MM.1S (cell line): ENCODE data around the gene LYRM4.
A peak's percentile ranks its signal among the peaks of the same experiment; 100 is the strongest.

Experiments used
- DNase-seq: peaks from one replicate; pipeline ENCODE4 v3.0.0-alpha.2; 2015
- H2AFZ ChIP-seq: fragments of 300-600 bp; sonication (generic); 2 replicates; pipeline ENCODE4 v1.6.0; 2016; ENCODE audit warnings: antibody characterized with exemption, low read length
- H3F3A ChIP-seq: fragments of 300-600 bp; sonication (generic); 2 replicates; pipeline ENCODE4 v1.6.1; 2016; ENCODE audit warnings: mild to moderate bottlenecking, antibody characterized with exemption, low read length, moderate library complexity, mixed read lengths; ENCODE audit not compliant: insufficient read depth
- H3K27ac ChIP-seq: fragments of 300-600 bp; sonication (generic); 2 replicates; pipeline ENCODE4 v1.5.1; 2016; ENCODE audit warnings: mild to moderate bottlenecking, low read length
- H3K27me3 ChIP-seq: fragments of 300-600 bp; sonication (generic); replicated peaks from 2 replicates; pipeline ENCODE4 v1.6.0; 2016; ENCODE audit warnings: low read length; ENCODE audit not compliant: insufficient read depth
- H3K36me3 ChIP-seq: fragments of 300-600 bp; sonication (generic); replicated peaks from 2 replicates; pipeline ENCODE4 v1.6.1; 2016; ENCODE audit warnings: mild to moderate bottlenecking, low read length, mixed read lengths; ENCODE audit not compliant: insufficient read depth
- H3K4me1 ChIP-seq: fragments of 300-600 bp; sonication (generic); 2 replicates; pipeline ENCODE4 v1.6.1; 2016; ENCODE audit warnings: low read length, mixed read lengths
- H3K4me2 ChIP-seq: fragments of 300-600 bp; sonication (generic); 2 replicates; pipeline ENCODE4 v1.6.0; 2016; ENCODE audit warnings: low read depth, low read length
- H3K4me3 ChIP-seq: fragments of 300-600 bp; sonication (generic); 2 replicates; pipeline ENCODE4 v1.5.1; 2016; ENCODE audit warnings: low read length, mixed read lengths
- H3K79me2 ChIP-seq: fragments of 300-600 bp; sonication (generic); 2 replicates; pipeline ENCODE4 v1.6.1; 2016; ENCODE audit warnings: mixed run types, low read length, mixed read lengths
- H3K9ac ChIP-seq: fragments of 300-600 bp; sonication (generic); 2 replicates; pipeline ENCODE4 v1.6.1; 2016; ENCODE audit warnings: low read length, mixed read lengths
- H3K9me2 ChIP-seq: fragments of 300-600 bp; sonication (generic); replicated peaks from 2 replicates; pipeline ENCODE4 v1.6.1; 2016; ENCODE audit warnings: mild to moderate bottlenecking, low read length, mixed read lengths; ENCODE audit not compliant: insufficient read depth
- H3K9me3 ChIP-seq: fragments of 300-600 bp; sonication (generic); replicated peaks from 2 replicates; pipeline ENCODE4 v1.6.1; 2016; ENCODE audit warnings: mild to moderate bottlenecking, low read length, mixed read lengths; ENCODE audit not compliant: insufficient read depth
- H4K20me1 ChIP-seq: fragments of 300-600 bp; sonication (generic); 2 replicates; pipeline ENCODE4 v1.6.1; 2016; ENCODE audit warnings: mild to moderate bottlenecking, low read length, moderate library complexity, mixed read lengths; ENCODE audit not compliant: insufficient read depth
- EZH2 ChIP-seq: fragments of 300-600 bp; sonication (generic); optimal IDR thresholded peaks from 2 replicates; pipeline ENCODE3; 2017; ENCODE audit warnings: low read depth, mild to moderate bottlenecking, antibody characterized with exemption, low read length, mixed read lengths
- EZH2phosphoT487 ChIP-seq: fragments of 300-600 bp; sonication (generic); IDR thresholded peaks from 2 replicates; pipeline ENCODE4 v1.6.1; 2018; ENCODE audit warnings: antibody characterized with exemption, low read length
- TF ChIP-seq, protein P1 (sequence below): fragments of 300-600 bp; sonication (generic); IDR thresholded peaks from 2 replicates; pipeline ENCODE4 v1.5.1; 2016; ENCODE audit warnings: antibody characterized with exemption, low read length, mixed read lengths

The LYRM4 gene

DNA sequence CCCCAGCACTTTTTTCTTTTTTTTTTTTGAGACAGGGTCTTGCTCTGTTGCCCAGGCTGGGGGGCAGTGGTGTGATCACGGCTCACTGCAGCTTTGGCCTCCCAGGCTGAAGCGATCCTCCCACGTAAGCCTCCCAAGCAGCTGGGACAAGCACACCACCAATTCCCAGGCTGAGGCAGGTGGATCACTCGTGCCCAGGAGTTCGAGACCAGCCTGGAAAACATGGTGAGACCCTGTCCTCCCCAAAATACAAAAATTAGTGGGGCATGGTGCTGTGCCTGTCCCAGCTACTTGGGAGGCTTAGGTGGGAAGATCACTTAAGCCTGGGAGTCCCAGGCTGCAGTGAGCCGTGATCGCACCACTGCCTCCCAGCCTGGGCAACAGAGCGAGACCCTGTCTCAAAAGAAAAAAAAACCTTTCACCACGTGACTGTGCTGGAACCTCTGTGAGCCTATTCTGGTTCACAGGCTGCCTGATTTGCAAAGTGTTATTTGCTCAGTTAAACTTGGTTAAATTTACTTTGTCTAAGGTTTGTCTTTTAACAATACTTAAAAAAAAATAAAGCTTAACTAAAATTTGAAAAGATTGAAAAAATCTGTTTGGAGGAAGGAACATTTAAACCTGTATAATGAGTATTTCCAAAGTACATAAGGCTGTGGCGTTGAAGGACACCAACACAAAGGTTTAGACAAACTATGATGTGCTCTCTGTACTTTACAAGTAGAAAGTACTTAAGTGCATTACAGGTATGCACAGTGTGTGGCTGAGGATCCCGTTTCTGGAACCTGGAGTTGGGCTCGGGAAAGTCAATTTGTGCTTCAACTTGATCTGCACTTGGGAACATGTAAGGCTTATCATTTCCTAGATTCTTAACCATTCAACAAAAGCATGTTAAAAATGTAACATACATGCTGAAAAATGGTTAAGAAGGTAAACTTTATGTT lies 120.7 kb downstream of the LYRM4 start:
- no peaks in the 10 kb centered on the region for H3K4me1 ChIP-seq

DNA sequence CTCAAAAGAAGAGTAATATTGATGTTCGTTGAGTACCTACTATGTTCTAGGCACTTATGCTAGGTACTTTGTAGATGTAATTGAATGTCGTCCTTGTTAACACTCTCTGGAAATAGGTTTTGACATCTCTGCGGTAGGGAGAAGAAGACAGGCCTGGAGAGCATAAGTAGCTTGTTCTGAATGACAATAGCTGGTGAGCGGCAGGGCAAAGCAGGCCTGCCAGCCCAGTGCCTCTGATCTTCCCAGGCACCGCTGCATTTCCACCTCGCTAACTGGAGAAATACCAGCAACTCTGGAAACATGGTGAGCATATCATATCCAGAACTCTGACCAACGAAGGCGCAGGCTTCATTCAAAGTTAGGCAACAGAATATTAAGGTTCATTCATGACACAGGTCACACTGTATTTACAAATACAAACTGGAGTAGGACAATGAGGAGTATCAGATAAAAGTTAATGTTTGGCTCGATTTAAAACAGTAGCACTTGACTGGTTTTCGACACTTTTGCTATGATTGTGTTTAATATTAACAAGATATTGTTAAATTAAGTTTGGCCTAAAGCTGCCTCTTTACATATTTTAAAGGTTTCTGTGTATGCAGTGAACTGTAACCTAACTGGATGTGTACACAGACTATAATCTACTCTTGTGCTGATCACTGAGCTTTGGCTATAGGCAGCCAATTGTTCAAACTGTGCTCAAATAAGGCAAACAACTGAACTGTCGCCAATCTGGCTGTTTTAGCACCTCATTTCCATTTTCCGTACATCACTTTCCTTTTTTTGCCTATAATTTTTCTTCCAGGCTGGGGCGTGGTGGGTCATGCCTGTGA lies 121.5 kb downstream of the LYRM4 start:
- no peak overlapping the region for H3K9ac ChIP-seq
- H3F3A ChIP-seq = no peaks in the 10 kb centered on the region
- no peaks in the 10 kb centered on the region for H3K9me3 ChIP-seq
- no peak overlapping the region for H2AFZ ChIP-seq
- DNase-seq = no peak
- no peaks in the 10 kb centered on the region for H3K9me2 ChIP-seq
- no peak overlapping the region for H3K27ac ChIP-seq
- no peaks in the 10 kb centered on the region for H3K27me3 ChIP-seq
- no peaks in the 10 kb centered on the region for H3K4me1 ChIP-seq
- no peaks in the 10 kb centered on the region for H3K79me2 ChIP-seq
- no peaks in the 10 kb centered on the region for H4K20me1 ChIP-seq
- H3K36me3 ChIP-seq = no peaks in the 10 kb centered on the region
- H3K4me3 ChIP-seq = no peak overlapping the region
- TF ChIP-seq, protein P1, sequence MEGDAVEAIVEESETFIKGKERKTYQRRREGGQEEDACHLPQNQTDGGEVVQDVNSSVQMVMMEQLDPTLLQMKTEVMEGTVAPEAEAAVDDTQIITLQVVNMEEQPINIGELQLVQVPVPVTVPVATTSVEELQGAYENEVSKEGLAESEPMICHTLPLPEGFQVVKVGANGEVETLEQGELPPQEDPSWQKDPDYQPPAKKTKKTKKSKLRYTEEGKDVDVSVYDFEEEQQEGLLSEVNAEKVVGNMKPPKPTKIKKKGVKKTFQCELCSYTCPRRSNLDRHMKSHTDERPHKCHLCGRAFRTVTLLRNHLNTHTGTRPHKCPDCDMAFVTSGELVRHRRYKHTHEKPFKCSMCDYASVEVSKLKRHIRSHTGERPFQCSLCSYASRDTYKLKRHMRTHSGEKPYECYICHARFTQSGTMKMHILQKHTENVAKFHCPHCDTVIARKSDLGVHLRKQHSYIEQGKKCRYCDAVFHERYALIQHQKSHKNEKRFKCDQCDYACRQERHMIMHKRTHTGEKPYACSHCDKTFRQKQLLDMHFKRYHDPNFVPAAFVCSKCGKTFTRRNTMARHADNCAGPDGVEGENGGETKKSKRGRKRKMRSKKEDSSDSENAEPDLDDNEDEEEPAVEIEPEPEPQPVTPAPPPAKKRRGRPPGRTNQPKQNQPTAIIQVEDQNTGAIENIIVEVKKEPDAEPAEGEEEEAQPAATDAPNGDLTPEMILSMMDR = no peak
- no peak for TF ChIP-seq EZH2
- TF ChIP-seq EZH2phosphoT487 = no peak
- H3K4me2 ChIP-seq = no peak overlapping the region

More for the DNA sequence above, 120.7 kb downstream of the LYRM4 start:
- Histone ChIP-seq H3K27me3 (no peaks in the 10 kb centered on the region), H3K36me3 (no peaks in the 10 kb centered on the region), H3F3A (no peaks in the 10 kb centered on the region), H3K4me3 (no peak overlapping the region), H4K20me1 (no peaks in the 10 kb centered on the region), H3K9me2 (no peaks in the 10 kb centered on the region), H3K4me2 (peak overlapping the region; percentile 27; the same call in 1 of the 2 replicates), H3K27ac (no peak overlapping the region), H2AFZ (no peak overlapping the region), H3K9me3 (no peaks in the 10 kb centered on the region), H3K79me2 (no peaks in the 10 kb centered on the region), H3K9ac (no peak overlapping the region)
- TF ChIP-seq EZH2phosphoT487 = no peak
- no peak for TF ChIP-seq EZH2
- TF ChIP-seq, protein P1 = no peak
- DNase-seq = no peak

DNA sequence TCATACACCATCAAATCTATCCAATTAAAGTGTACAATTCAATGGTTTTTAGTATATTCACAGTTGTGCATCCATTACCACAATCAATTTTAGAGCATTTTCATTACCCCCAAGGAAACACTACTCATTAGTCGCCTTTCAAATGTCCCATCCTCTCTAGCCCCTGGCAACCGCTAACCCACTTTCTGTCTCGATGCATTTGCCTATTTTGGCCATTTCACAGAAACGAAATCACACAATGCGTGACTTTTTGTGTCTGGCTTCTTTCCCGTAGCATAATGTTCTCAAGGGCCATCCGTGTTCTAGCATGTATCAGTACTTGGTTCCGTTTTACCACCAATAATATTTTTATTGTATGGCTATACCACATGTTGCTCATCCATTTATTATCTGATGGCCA lies 123.9 kb downstream of the LYRM4 start:
- Histone ChIP-seq H3K79me2 (no peaks in the 10 kb centered on the region), H3K4me3 (no peak overlapping the region), H3K36me3 (no peaks in the 10 kb centered on the region), H3K9me3 (no peaks in the 10 kb centered on the region), H3F3A (no peaks in the 10 kb centered on the region), H3K9ac (no peak overlapping the region), H3K4me2 (no peak overlapping the region), H2AFZ (no peak overlapping the region), H3K27ac (no peak overlapping the region), H3K9me2 (no peaks in the 10 kb centered on the region), H3K27me3 (no peaks in the 10 kb centered on the region), H3K4me1 (no peaks in the 10 kb centered on the region), H4K20me1 (no peaks in the 10 kb centered on the region)
- no peak for DNase-seq
- TF ChIP-seq EZH2phosphoT487 (no peak), EZH2 (no peak)
- TF ChIP-seq, protein P1 = no peak
